Smooth muscle cell (in vitro differentiated cells): ENCODE results near the gene MRPL28. TPM values are rescaled to one million over a fixed set of nuclear protein-coding genes. Genes with fewer than 3 reads are reported as not detected.
A peak's percentile ranks its signal among the peaks of the same experiment; 100 is the strongest.
"Not testable (repeated sequence)": the region's sequence is repeated elsewhere in the genome, so short reads cannot be mapped to it uniquely, and the experiment has no call there.

Experiments
- DNase-seq: peaks from one replicate; lab custom pipeline; 2025; ENCODE audit not compliant: unreplicated experiment; lab: John Stamatoyannopoulos, UW
- H2AFZ ChIP-seq: fragments of 200-600 bp; sonication (generic); 2 replicates; pipeline ENCODE4 v1.6.0; 2016; ENCODE audit warnings: antibody characterized with exemption, low read depth, mild to moderate bottlenecking
- H3F3A ChIP-seq: fragments of 200-600 bp; sonication (generic); 2 replicates; pipeline ENCODE4 v1.6.0; 2017; ENCODE audit warnings: antibody characterized with exemption, low read depth
- H3K27ac ChIP-seq: fragments of 200-600 bp; sonication (generic); 2 replicates; pipeline ENCODE4 v1.5.1; 2016; ENCODE audit warnings: low read depth, mild to moderate bottlenecking
- H3K27me3 ChIP-seq: fragments of 200-600 bp; sonication (generic); 2 replicates; pipeline ENCODE4 v1.6.1; 2016; ENCODE audit warnings: low read depth, mild to moderate bottlenecking
- H3K36me3 ChIP-seq: fragments of 200-600 bp; sonication (generic); 2 replicates; pipeline ENCODE4 v1.5.1; 2016; ENCODE audit warnings: low read depth
- H3K4me1 ChIP-seq: fragments of 200-600 bp; sonication (generic); 2 replicates; pipeline ENCODE4 v1.5.1; 2016; ENCODE audit warnings: low read depth
- H3K4me2 ChIP-seq: fragments of 200-600 bp; sonication (generic); 2 replicates; pipeline ENCODE4 v1.6.0; 2016; ENCODE audit warnings: mild to moderate bottlenecking
- H3K4me3 ChIP-seq: fragments of 200-600 bp; sonication (generic); 2 replicates; pipeline ENCODE4 v1.5.1; 2016; ENCODE audit warnings: mild to moderate bottlenecking
- H3K79me2 ChIP-seq: fragments of 200-600 bp; sonication (generic); 2 replicates; pipeline ENCODE4 v1.6.0; 2016; ENCODE audit warnings: low read depth, mild to moderate bottlenecking
- H3K9ac ChIP-seq: fragments of 200-600 bp; sonication (generic); 2 replicates; pipeline ENCODE4 v1.6.0; 2016; ENCODE audit warnings: low read depth
- H3K9me3 ChIP-seq: fragments of 200-600 bp; sonication (generic); replicated peaks from 2 replicates; pipeline ENCODE4 v1.5.1; 2016; ENCODE audit warnings: low read depth
- H4K20me1 ChIP-seq: fragments of 200-600 bp; sonication (generic); 2 replicates; pipeline ENCODE4 v1.6.0; 2016; ENCODE audit warnings: low read depth
- WGBS: methylation state at CpG from one replicate; pipeline ENCODE4 v1.1.7; 2016; ENCODE audit warnings: low lambda C conversion rate; 5-methylcytosine and 5-hydroxymethylcytosine counted together
- polyA plus RNA-seq: library from polyadenylated mRNA; unstranded; fragments of >200 nt; fragmentation: Nextera tagmentation; extraction: Ambion mirVana; gene quantifications from 2 replicates; pipeline ENCODE4 v1.2.1, GENCODE V29; 2016
- total RNA-seq: library from RNA; depleted of rRNA; stranded (reverse); fragments of >200 nt; gene quantifications from 2 replicates; pipeline ENCODE4 v1.2.3, GENCODE V29; 2014
- TF ChIP-seq, protein P1 (sequence below): fragments of 200-600 bp; sonication (generic); IDR thresholded peaks from 2 replicates; pipeline ENCODE4 v1.5.1; 2017; ENCODE audit warnings: borderline replicate concordance, mild to moderate bottlenecking, antibody characterized with exemption; ENCODE audit not compliant: insufficient read depth, poor library complexity, severe bottlenecking

Gene MRPL28
- total RNA-seq (80.8 and 84.6 TPM in 2 replicates), polyA plus RNA-seq (155 and 160 TPM in 2 replicates)

DNA sequence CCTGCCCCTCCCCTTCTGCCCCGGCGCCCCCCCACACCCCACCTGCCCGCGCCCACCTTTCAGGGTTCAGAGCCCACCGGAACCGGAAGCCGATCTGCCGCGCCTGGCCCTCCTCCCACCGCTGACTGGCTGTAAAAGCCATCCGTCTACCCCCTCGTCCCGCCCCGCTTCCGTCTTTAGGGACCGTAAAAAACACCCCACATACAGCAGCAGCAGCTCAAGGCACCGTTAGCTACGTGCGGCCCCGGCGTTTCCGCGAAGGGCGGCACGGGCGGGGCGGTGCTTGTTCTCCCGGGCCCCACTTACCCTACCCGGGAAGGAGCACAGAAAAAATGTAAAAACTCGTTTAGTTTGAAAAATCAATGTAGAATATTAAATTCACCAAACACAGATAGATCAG, at the start of gene MRPL28:
Gene MRPL28 (minus strand): TSS at position 96 of the 400 bp plus-strand sequence. CDS start 320 bp downstream, outside the sequence.
- 2% methylated on average over 21 of the region's 30 CpGs for WGBS
- Histone ChIP-seq H3F3A (no peaks in the 10 kb centered on the region), H3K9me3 (no peaks in the 10 kb centered on the region), H4K20me1 (no peaks in the 10 kb centered on the region), H3K4me3 (peak within 1 kb of the TSS; percentile 52), H2AFZ (peak within 1 kb of the TSS; percentile 23), H3K27ac (peak within 1 kb of the TSS; percentile 17), H3K9ac (no peak within 1 kb of the TSS), H3K36me3 (no peaks in the 10 kb centered on the region), H3K4me2 (peak within 1 kb of the TSS; percentile 89), H3K27me3 (no peaks in the 10 kb centered on the region), H3K4me1 (peaks cover 8% of the 10 kb centered on the region), H3K79me2 (peaks cover 2% of the 10 kb centered on the region)
- peak; percentile 68 for DNase-seq
- TF ChIP-seq, protein P1, sequence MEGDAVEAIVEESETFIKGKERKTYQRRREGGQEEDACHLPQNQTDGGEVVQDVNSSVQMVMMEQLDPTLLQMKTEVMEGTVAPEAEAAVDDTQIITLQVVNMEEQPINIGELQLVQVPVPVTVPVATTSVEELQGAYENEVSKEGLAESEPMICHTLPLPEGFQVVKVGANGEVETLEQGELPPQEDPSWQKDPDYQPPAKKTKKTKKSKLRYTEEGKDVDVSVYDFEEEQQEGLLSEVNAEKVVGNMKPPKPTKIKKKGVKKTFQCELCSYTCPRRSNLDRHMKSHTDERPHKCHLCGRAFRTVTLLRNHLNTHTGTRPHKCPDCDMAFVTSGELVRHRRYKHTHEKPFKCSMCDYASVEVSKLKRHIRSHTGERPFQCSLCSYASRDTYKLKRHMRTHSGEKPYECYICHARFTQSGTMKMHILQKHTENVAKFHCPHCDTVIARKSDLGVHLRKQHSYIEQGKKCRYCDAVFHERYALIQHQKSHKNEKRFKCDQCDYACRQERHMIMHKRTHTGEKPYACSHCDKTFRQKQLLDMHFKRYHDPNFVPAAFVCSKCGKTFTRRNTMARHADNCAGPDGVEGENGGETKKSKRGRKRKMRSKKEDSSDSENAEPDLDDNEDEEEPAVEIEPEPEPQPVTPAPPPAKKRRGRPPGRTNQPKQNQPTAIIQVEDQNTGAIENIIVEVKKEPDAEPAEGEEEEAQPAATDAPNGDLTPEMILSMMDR: no peak

GRCh38 chr16:415170-415498, 44.8 kb upstream of the MRPL28 start:
- not testable (repeated sequence) for H3K4me3 ChIP-seq, H3K27ac ChIP-seq, H3K4me2 ChIP-seq, H3K79me2 ChIP-seq, H3K9me3 ChIP-seq, H3K4me1 ChIP-seq, H3K27me3 ChIP-seq, H3F3A ChIP-seq, DNase-seq, H3K36me3 ChIP-seq, H2AFZ ChIP-seq, H3K9ac ChIP-seq, H4K20me1 ChIP-seq
- 94% methylated on average over 3 of the region's 3 CpGs for WGBS

- Histone ChIP-seq H3K27me3 (no peaks in the 10 kb centered on the region), H2AFZ (no peak overlapping the region), H3K79me2 (no peaks in the 10 kb centered on the region), H3K36me3 (no peaks in the 10 kb centered on the region), H3K9ac (no peak overlapping the region), H3K4me3 (no peak overlapping the region), H4K20me1 (no peaks in the 10 kb centered on the region), H3K9me3 (no peaks in the 10 kb centered on the region), H3K4me1 (no peaks in the 10 kb centered on the region), H3K4me2 (no peak overlapping the region), H3F3A (no peaks in the 10 kb centered on the region), H3K27ac (no peak overlapping the region)
- WGBS: 92% methylated on average over 21 of the region's 21 CpGs
- TF ChIP-seq, protein P1: no peak
- DNase-seq: no peak
Observed at GRCh38 chr16:414395-415169, 44.2 kb upstream of the MRPL28 start.

DNA sequence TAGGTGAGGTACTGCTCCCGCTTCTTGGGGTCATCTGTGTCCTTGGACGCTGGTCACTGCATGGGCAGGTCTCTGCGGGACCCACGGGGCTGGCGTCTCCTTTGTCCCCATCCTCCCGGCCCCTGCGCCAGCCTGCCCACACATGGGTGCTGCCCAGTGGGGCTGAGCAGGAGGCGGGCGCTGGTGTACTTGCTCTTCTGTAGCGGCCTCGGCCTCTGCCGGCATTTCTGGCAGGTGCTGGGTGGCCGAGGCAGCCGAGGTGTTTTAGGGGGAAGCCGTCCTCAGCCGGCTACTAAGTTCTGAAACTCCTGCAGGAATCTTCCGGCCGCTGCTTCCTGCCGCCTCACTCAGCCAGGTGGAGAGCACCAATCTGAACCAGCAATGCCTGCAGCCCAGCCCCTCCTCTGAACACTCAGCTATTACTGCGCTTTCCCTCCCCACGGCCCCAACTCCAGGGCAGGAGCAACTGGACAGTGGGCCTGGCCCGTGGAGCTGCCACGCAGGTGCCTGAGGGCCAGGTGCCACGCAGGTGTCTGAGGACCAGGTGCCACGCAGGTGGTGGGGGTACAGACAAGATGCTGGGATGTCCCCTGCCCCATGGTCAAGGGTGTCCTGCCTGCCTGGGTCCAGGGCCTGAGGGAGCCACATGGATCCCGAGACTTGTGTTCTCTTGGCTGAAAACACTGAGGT, 41.4 kb upstream of the MRPL28 start:
- no peak overlapping the region for H3K4me2 ChIP-seq
- TF ChIP-seq, protein P1: no peak
- no peak overlapping the region for H3K4me3 ChIP-seq
- H2AFZ ChIP-seq: no peak overlapping the region
- DNase-seq: no peak
- 98% methylated on average over 26 of the region's 26 CpGs for WGBS
- H3K4me1 ChIP-seq: no peaks in the 10 kb centered on the region
- H3K27ac ChIP-seq: no peak overlapping the region
- no peaks in the 10 kb centered on the region for H3K79me2 ChIP-seq
- H3K36me3 ChIP-seq: no peaks in the 10 kb centered on the region
- H4K20me1 ChIP-seq: no peaks in the 10 kb centered on the region
- no peak overlapping the region for H3K9ac ChIP-seq
- no peaks in the 10 kb centered on the region for H3F3A ChIP-seq
- no peaks in the 10 kb centered on the region for H3K27me3 ChIP-seq
- H3K9me3 ChIP-seq: no peaks in the 10 kb centered on the region
